ENCODE measurements around the gene GUSB.
"Not testable (repeated sequence)": the region's sequence is repeated elsewhere in the genome, so short reads cannot be mapped to it uniquely, and the experiment has no call there.

The GUSB gene

GRCh38 chr7:65971021-65971420 lies 11.0 kb downstream of the GUSB start:
- Histone ChIP-seq H3K4me3 (ENCODE audit: low read length) (no peak overlapping the region), H3K9ac (ENCODE audit: low read length) (no peak overlapping the region), H3K4me1 (ENCODE audit: control insufficient read depth, insufficient read depth, low read length) (no peaks in the 10 kb centered on the region), H3K9me3 (ENCODE audit: control insufficient read depth, low read length) (no peaks in the 10 kb centered on the region), H3K36me3 (ENCODE audit: control insufficient read depth, insufficient read depth, low read length) (peaks cover 10% of the 10 kb centered on the region), H3K27me3 (ENCODE audit: control insufficient read depth, insufficient read depth, low read length) (no peaks in the 10 kb centered on the region)

GRCh38 chr7:65968256-65969185 lies 13.5 kb downstream of the GUSB start:
- Histone ChIP-seq H3K36me3 (ENCODE audit: control insufficient read depth, insufficient read depth, low read length) (peaks cover 6% of the 10 kb centered on the region), H3K9me3 (ENCODE audit: control insufficient read depth, low read length) (no peaks in the 10 kb centered on the region), H3K4me1 (ENCODE audit: control insufficient read depth, insufficient read depth, low read length) (no peaks in the 10 kb centered on the region), H3K27me3 (ENCODE audit: control insufficient read depth, insufficient read depth, low read length) (no peaks in the 10 kb centered on the region), H3K9ac (ENCODE audit: low read length) (no peak overlapping the region), H3K4me3 (ENCODE audit: low read length) (no peak overlapping the region)

GRCh38 chr7:65967361-65968155 lies 14.5 kb downstream of the GUSB start:
- Histone ChIP-seq H3K9me3 (ENCODE audit: control insufficient read depth, low read length) (no peaks in the 10 kb centered on the region), H3K36me3 (ENCODE audit: control insufficient read depth, insufficient read depth, low read length) (peaks cover 6% of the 10 kb centered on the region), H3K4me3 (ENCODE audit: low read length) (no peak overlapping the region), H3K27me3 (ENCODE audit: control insufficient read depth, insufficient read depth, low read length) (no peaks in the 10 kb centered on the region), H3K4me1 (ENCODE audit: control insufficient read depth, insufficient read depth, low read length) (no peaks in the 10 kb centered on the region), H3K9ac (ENCODE audit: low read length) (no peak overlapping the region)

- Histone ChIP-seq H3K9ac (ENCODE audit: low read length) (no peak overlapping the region), H3K36me3 (ENCODE audit: control insufficient read depth, insufficient read depth, low read length) (peaks cover 6% of the 10 kb centered on the region), H3K9me3 (ENCODE audit: control insufficient read depth, low read length) (no peaks in the 10 kb centered on the region), H3K27me3 (ENCODE audit: control insufficient read depth, insufficient read depth, low read length) (no peaks in the 10 kb centered on the region), H3K4me1 (ENCODE audit: control insufficient read depth, insufficient read depth, low read length) (no peaks in the 10 kb centered on the region), H3K4me3 (ENCODE audit: low read length) (no peak overlapping the region)
These were observed 15.9 kb downstream of the GUSB start for GRCh38 chr7:65966146-65966545.

GRCh38 chr7:65964671-65965070 lies 17.3 kb downstream of the GUSB start:
- H3K9ac ChIP-seq (ENCODE audit: low read length); H3K36me3 ChIP-seq (ENCODE audit: control insufficient read depth, insufficient read depth, low read length); H3K27me3 ChIP-seq (ENCODE audit: control insufficient read depth, insufficient read depth, low read length); H3K9me3 ChIP-seq (ENCODE audit: control insufficient read depth, low read length); H3K4me3 ChIP-seq (ENCODE audit: low read length); H3K4me1 ChIP-seq (ENCODE audit: control insufficient read depth, insufficient read depth, low read length): not testable (repeated sequence)

GRCh38 chr7:65962033-65962432 lies 20.0 kb downstream of the GUSB start:
- no peaks in the 10 kb centered on the region for H3K36me3 ChIP-seq (ENCODE audit: control insufficient read depth, insufficient read depth, low read length)
- no peak overlapping the region for H3K9ac ChIP-seq (ENCODE audit: low read length)
- no peak overlapping the region for H3K4me3 ChIP-seq (ENCODE audit: low read length)
- no peaks in the 10 kb centered on the region for H3K9me3 ChIP-seq (ENCODE audit: control insufficient read depth, low read length)
- H3K4me1 ChIP-seq (ENCODE audit: control insufficient read depth, insufficient read depth, low read length) = no peaks in the 10 kb centered on the region
- no peaks in the 10 kb centered on the region for H3K27me3 ChIP-seq (ENCODE audit: control insufficient read depth, insufficient read depth, low read length)

GRCh38 chr7:65960351-65961074 lies 21.5 kb downstream of the GUSB start:
- H3K36me3 ChIP-seq (ENCODE audit: control insufficient read depth, insufficient read depth, low read length) = no peaks in the 10 kb centered on the region

GRCh38 chr7:65955718-65956117 lies 26.3 kb downstream of the GUSB start:
- no peaks in the 10 kb centered on the region for H3K36me3 ChIP-seq (ENCODE audit: control insufficient read depth, insufficient read depth, low read length)

More at GRCh38 chr7:65960351-65961074, 21.5 kb downstream of the GUSB start:
- Histone ChIP-seq H3K9ac (ENCODE audit: low read length) (no peak overlapping the region), H3K9me3 (ENCODE audit: control insufficient read depth, low read length) (no peaks in the 10 kb centered on the region), H3K4me1 (ENCODE audit: control insufficient read depth, insufficient read depth, low read length) (no peaks in the 10 kb centered on the region), H3K4me3 (ENCODE audit: low read length) (no peak overlapping the region), H3K27me3 (ENCODE audit: control insufficient read depth, insufficient read depth, low read length) (no peaks in the 10 kb centered on the region)

GRCh38 chr7:65953890-65954450 lies 28.0 kb downstream of the GUSB start:
- no peaks in the 10 kb centered on the region for H3K36me3 ChIP-seq (ENCODE audit: control insufficient read depth, insufficient read depth, low read length)
- peaks cover 8% of the 10 kb centered on the region for H3K4me1 ChIP-seq (ENCODE audit: control insufficient read depth, insufficient read depth, low read length)
- H3K27me3 ChIP-seq (ENCODE audit: control insufficient read depth, insufficient read depth, low read length) = no peaks in the 10 kb centered on the region
- H3K9ac ChIP-seq (ENCODE audit: low read length) = no peak overlapping the region
- no peak overlapping the region for H3K4me3 ChIP-seq (ENCODE audit: low read length)
- H3K9me3 ChIP-seq (ENCODE audit: control insufficient read depth, low read length) = no peaks in the 10 kb centered on the region

More at GRCh38 chr7:65955718-65956117, 26.3 kb downstream of the GUSB start:
- Histone ChIP-seq H3K9me3 (ENCODE audit: control insufficient read depth, low read length) (no peaks in the 10 kb centered on the region), H3K27me3 (ENCODE audit: control insufficient read depth, insufficient read depth, low read length) (no peaks in the 10 kb centered on the region), H3K9ac (ENCODE audit: low read length) (no peak overlapping the region), H3K4me3 (ENCODE audit: low read length) (no peak overlapping the region), H3K4me1 (ENCODE audit: control insufficient read depth, insufficient read depth, low read length) (peaks cover 8% of the 10 kb centered on the region)

- no peak overlapping the region for H3K9ac ChIP-seq (ENCODE audit: low read length)
- H3K27me3 ChIP-seq (ENCODE audit: control insufficient read depth, insufficient read depth, low read length) = no peaks in the 10 kb centered on the region
These were observed 28.9 kb downstream of the GUSB start for GRCh38 chr7:65953001-65953720.

More at GRCh38 chr7:65953001-65953720, 28.9 kb downstream of the GUSB start:
- Histone ChIP-seq H3K4me3 (ENCODE audit: low read length) (no peak overlapping the region), H3K36me3 (ENCODE audit: control insufficient read depth, insufficient read depth, low read length) (no peaks in the 10 kb centered on the region), H3K4me1 (ENCODE audit: control insufficient read depth, insufficient read depth, low read length) (peaks cover 8% of the 10 kb centered on the region), H3K9me3 (ENCODE audit: control insufficient read depth, low read length) (no peaks in the 10 kb centered on the region)
